NCI-H187 (cell line): ENCODE measurements around the gene VNN1.
"Not testable (repeated sequence)": the region's sequence is repeated elsewhere in the genome, so short reads cannot be mapped to it uniquely, and the experiment has no call there.

ENCODE experiments used
- DNase-seq, 2 experiments: peaks; one replicate each; lab custom pipeline; 2025; lab: John Stamatoyannopoulos, UW

VNN1 gene

GRCh38 chr6:132669690-132670291 lies 44.1 kb downstream of the VNN1 start:
- DNase-seq, result no peak

GRCh38 chr6:132666118-132666517 lies 47.7 kb downstream of the VNN1 start:
- no peak for DNase-seq

- no peak for DNase-seq
Observed at GRCh38 chr6:132664309-132665034, 49.4 kb downstream of the VNN1 start.

- no peak for DNase-seq
Observed at GRCh38 chr6:132663661-132664060, 50.2 kb downstream of the VNN1 start.

- DNase-seq, result no peak
Observed at GRCh38 chr6:132661906-132662305, 51.9 kb downstream of the VNN1 start.

GRCh38 chr6:132659082-132659481 lies 54.8 kb downstream of the VNN1 start, which contains the start of gene TAAR1:
TAAR1 (minus strand) TSS chr6:132659182; CDS start chr6:132646003, 13,179 bp downstream.
- DNase-seq, result no peak

GRCh38 chr6:132651062-132651461 lies 62.8 kb downstream of the VNN1 start:
- DNase-seq, result no peak

GRCh38 chr6:132650429-132650828 lies 63.4 kb downstream of the VNN1 start:
- DNase-seq, result no peak

- no peak for DNase-seq
Observed at GRCh38 chr6:132648828-132649227, 65.0 kb downstream of the VNN1 start.

- DNase-seq, result no peak
Observed at GRCh38 chr6:132648356-132648755, 65.5 kb downstream of the VNN1 start.

GRCh38 chr6:132643547-132643946 lies 70.3 kb downstream of the VNN1 start:
- DNase-seq, result no peak

- DNase-seq, result not testable (repeated sequence)
Observed at GRCh38 chr6:132637135-132637534, 76.7 kb downstream of the VNN1 start.

- not testable (repeated sequence) for DNase-seq
Observed at GRCh38 chr6:132635906-132636305, 77.9 kb downstream of the VNN1 start.

GRCh38 chr6:132635288-132635687 lies 78.6 kb downstream of the VNN1 start:
- DNase-seq, result not testable (repeated sequence)

- DNase-seq, result no peak
Observed at GRCh38 chr6:132634796-132635195, 79.1 kb downstream of the VNN1 start.

GRCh38 chr6:132633362-132633761 lies 80.5 kb downstream of the VNN1 start:
- no peak for DNase-seq
